T1000 (cell line): Measurements from ENCODE around the gene BLVRA.
"Not testable (repeated sequence)": the region's sequence is repeated elsewhere in the genome, so short reads cannot be mapped to it uniquely, and the experiment has no call there.

ENCODE experiments used
- DNase-seq: peaks from one replicate; lab custom pipeline; 2025; ENCODE audit warnings: mixed read lengths; lab: John Stamatoyannopoulos, UW

BLVRA gene

GRCh38 chr7:43758029-43758821, at the start of gene BLVRA:
Gene BLVRA, plus strand, starts transcription at chr7:43758680. Its CDS starts 12,479 bp downstream, at chr7:43771159.
- DNase-seq, result peak; percentile 18

DNA sequence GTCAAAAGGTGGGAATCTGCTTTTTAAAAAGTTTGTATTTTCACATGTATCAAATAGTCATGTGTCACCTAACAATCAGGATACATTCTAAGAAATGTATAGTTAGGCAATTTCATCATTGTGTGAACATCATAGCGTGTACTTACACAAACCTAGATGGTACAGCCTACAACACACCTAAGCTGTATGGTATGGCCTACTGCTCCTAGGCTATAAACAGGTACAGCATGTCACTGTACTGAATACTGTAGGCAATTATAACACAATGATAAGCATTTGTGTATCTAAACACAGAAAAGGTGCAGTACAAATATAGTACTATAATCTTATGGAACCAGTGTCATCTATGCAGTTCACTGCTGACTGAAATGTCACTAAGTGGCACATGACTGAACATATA, 47.0 kb upstream of the BLVRA start:
- no peak for DNase-seq

DNA sequence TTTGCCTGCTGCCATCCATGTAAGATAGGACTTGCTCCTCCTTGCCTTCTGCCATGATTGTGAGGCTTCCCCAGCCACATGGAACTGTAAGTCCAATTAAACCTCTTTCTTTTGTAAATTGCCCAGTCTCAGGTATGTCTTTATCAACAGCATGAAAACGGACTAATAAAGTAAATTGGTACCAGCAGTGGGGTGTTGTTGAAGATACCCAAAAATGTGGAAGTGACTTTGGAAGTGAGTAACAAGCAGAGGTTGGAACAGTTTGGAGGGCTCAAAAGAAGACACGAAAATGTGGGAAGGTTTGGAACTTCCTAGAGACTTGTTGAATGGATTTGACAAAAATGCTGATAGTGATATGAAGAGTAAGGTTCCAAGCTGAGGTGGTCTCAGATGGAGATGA, 42.5 kb upstream of the BLVRA start:
- DNase-seq, result not testable (repeated sequence)

GRCh38 chr7:43716598-43716997, 41.9 kb upstream of the BLVRA start:
- DNase-seq, result no peak

DNA sequence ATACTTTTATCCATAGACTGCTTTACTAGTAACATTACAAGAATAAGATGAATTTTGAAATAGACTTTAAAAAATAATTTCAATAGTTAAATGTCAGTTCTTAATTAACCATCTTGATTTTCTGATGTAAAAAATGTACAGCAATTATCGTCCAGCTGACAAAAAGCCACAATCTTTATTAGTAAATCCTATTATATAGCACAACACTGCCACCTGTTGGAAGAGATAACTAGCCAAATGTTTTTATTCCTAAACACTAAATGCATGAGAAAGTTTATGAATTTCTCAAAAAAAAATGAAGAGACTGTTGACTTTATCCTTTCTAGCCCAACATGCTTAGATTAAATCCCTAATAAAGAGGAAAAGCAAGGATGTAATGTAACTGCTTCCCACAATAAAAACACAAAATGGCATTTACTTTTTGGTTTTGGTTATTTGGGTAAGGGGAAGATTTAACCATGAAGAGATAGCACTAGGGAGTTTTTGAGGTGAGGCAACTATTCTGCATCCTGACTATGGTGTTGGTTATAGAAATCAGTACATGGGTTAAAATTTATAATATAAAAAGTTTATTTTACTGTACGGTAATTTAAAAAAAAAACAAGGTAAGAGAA, 37.2 kb upstream of the BLVRA start:
- DNase-seq, result no peak

- no peak for DNase-seq
Observed at GRCh38 chr7:43723007-43723341, 35.5 kb upstream of the BLVRA start.

GRCh38 chr7:43725251-43725650, 33.2 kb upstream of the BLVRA start:
- DNase-seq, result no peak

GRCh38 chr7:43726466-43726865, 32.0 kb upstream of the BLVRA start:
- DNase-seq, result no peak

GRCh38 chr7:43727003-43727402, 31.5 kb upstream of the BLVRA start:
- DNase-seq, result no peak

DNA sequence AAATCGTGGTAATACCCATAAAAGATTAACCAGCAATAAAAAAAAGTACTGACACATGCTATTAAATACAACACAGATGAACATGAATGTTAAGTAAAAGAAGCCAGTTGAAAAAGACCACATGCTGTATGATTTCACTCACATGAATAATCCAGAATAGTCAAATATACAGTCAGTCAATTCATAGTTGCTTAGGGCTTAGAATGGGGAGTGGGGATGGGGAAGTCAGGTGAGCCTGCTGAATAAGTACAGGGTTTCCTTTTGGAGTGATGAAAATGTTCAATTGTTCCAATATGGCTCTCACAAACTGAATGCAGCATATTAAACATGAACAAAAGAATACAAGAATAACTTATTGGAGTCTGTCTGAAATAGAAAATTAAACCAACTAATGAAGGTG, 31.0 kb upstream of the BLVRA start:
- DNase-seq, result no peak

GRCh38 chr7:43729214-43729923, 29.1 kb upstream of the BLVRA start, which contains the start of gene COA1:
Gene COA1, minus strand, starts transcription at chr7:43729523. Its CDS starts 80,909 bp downstream, at chr7:43648614.
- DNase-seq, result peak; percentile 72

- DNase-seq, result no peak
Observed at GRCh38 chr7:43729924-43730248, 28.6 kb upstream of the BLVRA start.

- DNase-seq, result not testable (repeated sequence)
Observed at GRCh38 chr7:43731494-43731893, 27.0 kb upstream of the BLVRA start.

- DNase-seq, result not testable (repeated sequence)
Observed at GRCh38 chr7:43734575-43735332, 23.7 kb upstream of the BLVRA start.

GRCh38 chr7:43735403-43735801, 23.1 kb upstream of the BLVRA start:
- no peak for DNase-seq

DNA sequence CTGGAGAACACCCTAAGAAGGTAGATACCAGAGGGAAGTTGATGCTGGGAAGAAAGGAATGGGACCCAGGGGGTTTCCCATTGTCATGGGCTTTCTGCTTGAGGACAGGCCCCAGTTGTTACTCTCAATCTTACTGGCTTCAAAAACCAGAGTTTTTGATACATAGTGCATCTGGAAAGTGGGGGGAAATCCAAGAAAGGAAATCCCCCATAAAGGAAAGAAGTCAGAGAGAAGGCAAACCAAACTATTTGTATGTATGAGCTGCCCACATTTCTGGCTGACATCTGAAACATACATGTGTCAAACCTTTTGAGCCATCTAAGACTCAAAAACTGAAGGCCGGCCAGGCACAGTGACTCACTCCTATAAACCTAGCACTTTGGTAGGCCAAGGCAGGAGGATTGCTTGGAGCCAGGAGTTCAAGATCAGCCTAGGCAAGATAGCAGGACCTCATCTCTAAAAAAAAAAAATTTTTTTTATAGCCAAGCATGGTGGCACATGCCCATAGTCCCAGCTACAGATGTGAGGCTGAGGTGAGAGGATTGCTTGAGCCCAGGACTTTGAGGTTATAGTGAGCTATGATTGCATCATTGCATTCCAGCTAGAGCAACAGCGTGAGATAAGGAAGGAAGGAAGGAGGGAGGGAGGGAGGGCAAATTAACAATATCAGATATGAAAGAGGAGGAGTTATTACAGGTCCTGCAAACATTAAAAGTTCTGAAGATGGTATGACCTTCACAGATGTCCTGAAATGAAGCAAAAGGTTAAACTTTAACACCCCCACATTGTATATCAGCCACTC, 22.5 kb upstream of the BLVRA start:
- no peak for DNase-seq

DNA sequence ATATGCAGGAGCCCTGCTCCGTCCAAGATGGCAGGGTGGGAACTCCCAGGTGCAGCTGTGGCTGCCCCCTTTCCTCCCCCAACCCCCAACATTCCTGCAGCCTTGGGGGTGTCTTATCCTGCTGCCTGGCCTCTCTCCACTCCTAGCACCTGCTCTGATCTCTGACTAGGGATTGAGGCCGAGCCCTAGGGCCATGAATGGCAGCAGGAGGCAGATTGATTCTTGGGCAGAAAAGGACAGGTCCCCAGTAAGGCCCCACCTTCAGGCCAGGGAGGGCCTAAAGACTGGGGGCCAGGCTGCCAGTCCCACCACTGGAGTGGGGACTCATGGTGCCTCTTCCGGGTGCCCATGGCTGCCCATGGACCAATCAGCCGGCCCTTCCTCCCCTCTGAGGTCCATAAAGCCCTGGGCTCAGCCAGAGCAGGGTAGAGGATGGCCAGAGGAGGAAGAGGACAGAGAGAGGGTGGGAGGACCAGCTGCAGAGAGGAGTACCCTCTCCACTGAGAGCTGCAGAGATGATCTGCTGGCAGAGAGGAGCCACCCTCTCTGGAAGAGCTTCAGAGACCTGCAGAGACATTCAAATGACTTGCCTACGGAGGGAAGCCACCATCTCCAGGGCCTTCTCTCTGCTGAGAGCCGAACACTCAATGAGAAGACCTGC, 20.9 kb upstream of the BLVRA start:
- no peak for DNase-seq

DNA sequence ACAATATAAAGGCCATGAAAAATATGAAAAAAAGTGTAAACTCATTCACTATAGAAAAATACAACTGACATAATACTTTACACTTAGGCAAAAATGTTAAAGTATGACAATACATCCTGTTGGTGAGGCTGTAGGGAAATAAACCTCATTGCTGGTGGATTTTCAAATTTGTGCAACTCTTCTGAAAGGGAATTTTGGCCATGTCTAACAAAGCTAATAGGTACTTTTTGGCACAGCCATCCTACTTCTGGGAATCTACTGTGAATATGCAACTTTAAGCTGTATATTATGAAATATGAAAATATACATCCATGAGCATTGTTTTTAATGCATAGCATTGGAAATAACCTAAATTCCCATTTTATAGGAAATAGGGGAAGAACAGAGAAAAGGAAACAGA, 15.8 kb upstream of the BLVRA start:
- no peak for DNase-seq

DNA sequence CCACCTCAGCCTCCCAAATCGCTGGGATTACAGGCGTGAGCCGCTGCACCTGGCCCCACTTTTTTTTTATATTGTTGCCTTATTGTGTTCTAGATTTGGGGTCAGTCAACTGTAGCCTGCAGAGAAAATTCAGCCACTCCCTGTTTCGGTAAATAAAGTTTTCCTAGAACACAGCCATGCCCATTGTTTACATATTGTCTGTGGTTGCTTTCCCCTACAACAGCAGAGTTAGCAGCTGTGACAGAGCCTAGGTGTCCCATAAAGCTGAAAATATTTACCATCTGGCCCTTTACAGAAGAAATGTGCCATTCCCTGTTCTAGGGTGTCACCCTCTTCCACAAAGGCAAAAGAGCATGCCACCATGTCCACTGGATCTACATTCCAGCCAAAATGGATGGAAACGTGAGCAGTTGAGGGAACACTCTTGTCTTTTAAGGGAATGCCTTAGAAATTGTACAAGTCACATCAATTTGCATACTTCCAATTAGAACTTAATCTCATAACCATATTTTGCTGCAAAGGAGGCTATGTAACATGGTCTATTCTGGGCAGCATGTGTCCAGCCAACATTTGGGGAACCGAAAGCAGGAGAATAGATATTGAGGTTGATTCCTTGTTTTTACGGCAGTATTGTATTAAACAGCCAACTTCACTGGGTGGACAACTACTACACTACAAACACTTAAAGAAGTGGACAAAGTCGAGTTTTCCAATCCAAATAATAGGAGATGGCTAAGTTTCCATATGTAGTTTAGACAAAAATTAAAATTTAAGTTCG, 11.0 kb upstream of the BLVRA start:
- no peak for DNase-seq

DNA sequence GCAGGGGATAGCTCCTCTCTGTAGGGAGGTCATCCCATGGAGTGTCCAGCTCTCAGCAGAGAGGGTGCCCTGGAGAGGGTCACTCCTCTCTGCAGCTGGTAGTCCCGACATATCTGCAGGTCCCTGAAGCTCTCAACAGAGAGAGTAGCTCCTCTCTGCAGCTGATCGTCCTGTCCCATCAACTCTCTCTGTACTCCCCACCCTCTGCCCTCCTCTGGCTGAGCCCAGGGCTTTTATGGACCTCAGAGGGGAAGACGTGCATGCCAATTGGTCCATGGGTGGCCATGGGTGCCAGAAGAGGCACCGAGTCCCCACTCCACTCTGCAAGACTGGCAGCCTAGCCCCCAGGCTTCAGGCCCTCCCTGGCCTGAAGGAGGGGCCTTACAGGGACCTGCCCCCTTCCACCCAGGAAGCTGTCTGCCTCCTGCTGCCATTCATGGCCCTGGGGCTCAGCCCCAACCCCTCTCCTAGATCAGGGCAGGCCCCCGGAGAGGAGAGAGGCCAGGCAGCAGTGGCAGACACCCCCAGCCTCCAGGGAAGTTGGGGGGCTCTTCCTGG, 9.0 kb upstream of the BLVRA start:
- DNase-seq, result no peak
